HL-60 (cell line): Measurements from ENCODE around the gene VWA8.

Source experiments
- TF ChIP-seq, protein P1 (sequence below): IDR thresholded peaks from 2 replicates; pipeline ENCODE4 v1.6.1; 2012; ENCODE audit warnings: low read depth; ENCODE audit not compliant: insufficient replicate concordance
- TF ChIP-seq, protein P2 (sequence below): IDR thresholded peaks from one replicate; pipeline ENCODE4 v1.5.1; 2011; ENCODE audit warnings: low read length, control low read depth, inconsistent platforms; ENCODE audit not compliant: insufficient read depth

GRCh38 chr13:41970022-41970421 lies 9.1 kb upstream of the VWA8 start:
- TF ChIP-seq, protein P1, sequence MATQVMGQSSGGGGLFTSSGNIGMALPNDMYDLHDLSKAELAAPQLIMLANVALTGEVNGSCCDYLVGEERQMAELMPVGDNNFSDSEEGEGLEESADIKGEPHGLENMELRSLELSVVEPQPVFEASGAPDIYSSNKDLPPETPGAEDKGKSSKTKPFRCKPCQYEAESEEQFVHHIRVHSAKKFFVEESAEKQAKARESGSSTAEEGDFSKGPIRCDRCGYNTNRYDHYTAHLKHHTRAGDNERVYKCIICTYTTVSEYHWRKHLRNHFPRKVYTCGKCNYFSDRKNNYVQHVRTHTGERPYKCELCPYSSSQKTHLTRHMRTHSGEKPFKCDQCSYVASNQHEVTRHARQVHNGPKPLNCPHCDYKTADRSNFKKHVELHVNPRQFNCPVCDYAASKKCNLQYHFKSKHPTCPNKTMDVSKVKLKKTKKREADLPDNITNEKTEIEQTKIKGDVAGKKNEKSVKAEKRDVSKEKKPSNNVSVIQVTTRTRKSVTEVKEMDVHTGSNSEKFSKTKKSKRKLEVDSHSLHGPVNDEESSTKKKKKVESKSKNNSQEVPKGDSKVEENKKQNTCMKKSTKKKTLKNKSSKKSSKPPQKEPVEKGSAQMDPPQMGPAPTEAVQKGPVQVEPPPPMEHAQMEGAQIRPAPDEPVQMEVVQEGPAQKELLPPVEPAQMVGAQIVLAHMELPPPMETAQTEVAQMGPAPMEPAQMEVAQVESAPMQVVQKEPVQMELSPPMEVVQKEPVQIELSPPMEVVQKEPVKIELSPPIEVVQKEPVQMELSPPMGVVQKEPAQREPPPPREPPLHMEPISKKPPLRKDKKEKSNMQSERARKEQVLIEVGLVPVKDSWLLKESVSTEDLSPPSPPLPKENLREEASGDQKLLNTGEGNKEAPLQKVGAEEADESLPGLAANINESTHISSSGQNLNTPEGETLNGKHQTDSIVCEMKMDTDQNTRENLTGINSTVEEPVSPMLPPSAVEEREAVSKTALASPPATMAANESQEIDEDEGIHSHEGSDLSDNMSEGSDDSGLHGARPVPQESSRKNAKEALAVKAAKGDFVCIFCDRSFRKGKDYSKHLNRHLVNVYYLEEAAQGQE, result no peak
- TF ChIP-seq, protein P2, sequence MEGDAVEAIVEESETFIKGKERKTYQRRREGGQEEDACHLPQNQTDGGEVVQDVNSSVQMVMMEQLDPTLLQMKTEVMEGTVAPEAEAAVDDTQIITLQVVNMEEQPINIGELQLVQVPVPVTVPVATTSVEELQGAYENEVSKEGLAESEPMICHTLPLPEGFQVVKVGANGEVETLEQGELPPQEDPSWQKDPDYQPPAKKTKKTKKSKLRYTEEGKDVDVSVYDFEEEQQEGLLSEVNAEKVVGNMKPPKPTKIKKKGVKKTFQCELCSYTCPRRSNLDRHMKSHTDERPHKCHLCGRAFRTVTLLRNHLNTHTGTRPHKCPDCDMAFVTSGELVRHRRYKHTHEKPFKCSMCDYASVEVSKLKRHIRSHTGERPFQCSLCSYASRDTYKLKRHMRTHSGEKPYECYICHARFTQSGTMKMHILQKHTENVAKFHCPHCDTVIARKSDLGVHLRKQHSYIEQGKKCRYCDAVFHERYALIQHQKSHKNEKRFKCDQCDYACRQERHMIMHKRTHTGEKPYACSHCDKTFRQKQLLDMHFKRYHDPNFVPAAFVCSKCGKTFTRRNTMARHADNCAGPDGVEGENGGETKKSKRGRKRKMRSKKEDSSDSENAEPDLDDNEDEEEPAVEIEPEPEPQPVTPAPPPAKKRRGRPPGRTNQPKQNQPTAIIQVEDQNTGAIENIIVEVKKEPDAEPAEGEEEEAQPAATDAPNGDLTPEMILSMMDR, result no peak
